ENCODE data around the gene OTUD1.

Gene OTUD1

DNA sequence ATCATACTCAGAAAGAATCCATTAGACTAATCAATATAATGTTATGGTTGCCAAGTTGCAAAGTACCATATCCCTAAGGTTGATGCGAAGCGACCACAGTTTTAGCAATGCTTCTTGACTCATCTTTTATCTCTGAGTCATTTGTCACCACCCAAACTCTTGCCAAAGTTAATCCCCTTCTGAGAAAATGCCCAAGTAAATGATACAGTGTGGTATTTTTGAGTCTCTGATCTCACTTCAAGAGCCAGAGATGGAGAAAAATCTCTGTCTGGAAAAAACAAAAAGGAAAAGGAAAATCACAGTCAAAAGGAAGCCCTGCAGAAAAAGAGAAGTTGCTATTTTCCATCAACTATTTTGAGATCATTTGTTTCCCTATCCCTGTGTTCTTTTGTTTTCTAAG, 26.7 kb upstream of the OTUD1 start:
- TF ChIP-seq, protein P1, sequence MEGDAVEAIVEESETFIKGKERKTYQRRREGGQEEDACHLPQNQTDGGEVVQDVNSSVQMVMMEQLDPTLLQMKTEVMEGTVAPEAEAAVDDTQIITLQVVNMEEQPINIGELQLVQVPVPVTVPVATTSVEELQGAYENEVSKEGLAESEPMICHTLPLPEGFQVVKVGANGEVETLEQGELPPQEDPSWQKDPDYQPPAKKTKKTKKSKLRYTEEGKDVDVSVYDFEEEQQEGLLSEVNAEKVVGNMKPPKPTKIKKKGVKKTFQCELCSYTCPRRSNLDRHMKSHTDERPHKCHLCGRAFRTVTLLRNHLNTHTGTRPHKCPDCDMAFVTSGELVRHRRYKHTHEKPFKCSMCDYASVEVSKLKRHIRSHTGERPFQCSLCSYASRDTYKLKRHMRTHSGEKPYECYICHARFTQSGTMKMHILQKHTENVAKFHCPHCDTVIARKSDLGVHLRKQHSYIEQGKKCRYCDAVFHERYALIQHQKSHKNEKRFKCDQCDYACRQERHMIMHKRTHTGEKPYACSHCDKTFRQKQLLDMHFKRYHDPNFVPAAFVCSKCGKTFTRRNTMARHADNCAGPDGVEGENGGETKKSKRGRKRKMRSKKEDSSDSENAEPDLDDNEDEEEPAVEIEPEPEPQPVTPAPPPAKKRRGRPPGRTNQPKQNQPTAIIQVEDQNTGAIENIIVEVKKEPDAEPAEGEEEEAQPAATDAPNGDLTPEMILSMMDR (IDR thresholded peaks at IDR 0.05; ENCODE audit: low read depth, low read length): no peak
- no peak overlapping the region for H3K4me3 ChIP-seq (ENCODE audit: low read depth, low read length)

DNA sequence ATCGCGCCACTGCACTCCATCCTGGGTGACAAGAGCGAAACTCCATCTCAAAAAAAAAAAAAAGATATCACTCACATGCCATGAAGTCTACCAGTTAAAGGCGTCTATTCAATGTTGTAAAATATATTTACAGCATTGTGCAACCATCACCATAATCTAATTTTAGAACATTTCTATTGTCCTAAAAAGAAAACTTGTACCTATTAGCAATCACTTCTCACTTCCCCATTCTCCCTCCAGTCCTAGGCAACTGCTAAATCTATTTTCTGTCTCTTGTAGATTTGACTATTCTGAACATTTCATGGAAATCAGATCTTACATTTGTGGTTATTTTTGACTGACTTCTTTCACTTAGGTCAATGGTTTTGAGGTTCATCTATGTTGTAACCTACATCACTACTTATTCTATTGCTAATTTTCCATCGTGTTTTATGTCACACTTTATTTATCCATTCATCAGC, 25.2 kb upstream of the OTUD1 start:
- TF ChIP-seq, protein P1 (IDR thresholded peaks at IDR 0.05; ENCODE audit: low read depth, low read length): no peak
- no peak overlapping the region for H3K4me3 ChIP-seq (ENCODE audit: low read depth, low read length)

DNA sequence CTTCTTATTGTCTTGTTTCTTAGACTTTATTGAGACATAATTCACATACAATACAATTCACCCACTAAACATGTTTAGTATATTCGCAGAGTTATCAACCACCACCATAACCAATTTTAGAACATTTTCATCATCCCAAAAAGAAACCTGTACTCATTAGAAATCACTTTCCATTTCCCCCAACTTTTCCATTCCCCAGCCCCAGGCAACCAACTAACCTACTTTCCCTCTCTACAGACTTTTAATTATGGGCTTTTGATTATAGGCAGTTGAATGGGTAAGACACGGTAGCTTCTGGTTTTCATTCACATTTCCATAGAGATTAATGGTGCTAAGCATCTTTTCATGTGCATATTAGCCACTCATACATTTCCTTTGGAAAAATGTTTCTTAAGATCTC, 24.2 kb upstream of the OTUD1 start:
- TF ChIP-seq, protein P1 (IDR thresholded peaks at IDR 0.05; ENCODE audit: low read depth, low read length): no peak
- H3K4me3 ChIP-seq (ENCODE audit: low read depth, low read length): no peak overlapping the region

DNA sequence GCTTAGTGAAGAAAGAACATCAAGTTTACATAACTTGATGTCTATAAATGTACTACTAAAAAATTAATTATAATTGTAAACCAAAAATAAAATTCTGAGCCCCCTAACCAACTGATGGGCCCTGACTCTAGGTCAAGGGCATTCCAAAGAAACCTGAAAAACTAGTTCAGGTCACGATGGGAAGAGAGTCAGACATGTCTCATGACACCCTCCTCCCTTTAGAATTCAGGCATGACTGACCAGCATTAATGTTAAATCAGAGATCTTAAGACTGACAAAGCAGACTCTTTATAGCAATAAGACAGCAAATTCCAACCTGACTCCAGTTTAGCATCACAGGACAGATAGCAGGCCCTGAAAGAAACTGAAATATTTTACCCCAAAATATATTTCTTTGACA, 21.6 kb upstream of the OTUD1 start:
- TF ChIP-seq, protein P1 (IDR thresholded peaks at IDR 0.05; ENCODE audit: low read depth, low read length): no peak
- no peak overlapping the region for H3K4me3 ChIP-seq (ENCODE audit: low read depth, low read length)

DNA sequence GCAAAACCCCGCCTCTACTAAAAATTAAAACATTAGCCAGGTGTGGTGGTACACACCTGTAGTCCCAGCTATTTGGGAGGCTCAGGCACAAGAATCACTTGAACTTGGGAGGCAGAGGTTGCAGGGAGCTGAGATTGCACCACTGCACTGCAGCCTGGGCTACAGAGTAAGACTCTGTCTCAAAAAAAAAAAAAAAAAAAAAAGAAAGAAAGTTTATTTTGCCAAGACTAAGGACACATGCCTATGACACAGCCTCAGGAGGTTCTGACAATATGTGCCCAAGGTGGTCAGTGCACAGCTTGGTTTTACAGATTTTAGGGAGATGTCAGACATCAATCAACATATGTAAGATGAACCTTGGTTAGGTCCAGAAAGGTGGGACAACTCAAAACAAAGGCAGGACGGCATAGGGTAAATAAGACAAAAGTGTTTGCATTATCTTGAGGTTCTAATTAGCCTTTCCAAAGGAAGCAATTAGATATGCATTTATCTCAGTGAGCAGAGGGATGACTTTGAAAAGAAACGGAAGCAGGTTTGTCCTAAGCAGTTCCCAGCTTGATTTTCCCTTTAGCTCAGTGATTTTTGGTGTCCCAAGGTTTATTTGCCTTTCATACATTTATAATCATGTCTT, 20.7 kb upstream of the OTUD1 start:
- TF ChIP-seq, protein P1 (IDR thresholded peaks at IDR 0.05; ENCODE audit: low read depth, low read length): no peak

DNA sequence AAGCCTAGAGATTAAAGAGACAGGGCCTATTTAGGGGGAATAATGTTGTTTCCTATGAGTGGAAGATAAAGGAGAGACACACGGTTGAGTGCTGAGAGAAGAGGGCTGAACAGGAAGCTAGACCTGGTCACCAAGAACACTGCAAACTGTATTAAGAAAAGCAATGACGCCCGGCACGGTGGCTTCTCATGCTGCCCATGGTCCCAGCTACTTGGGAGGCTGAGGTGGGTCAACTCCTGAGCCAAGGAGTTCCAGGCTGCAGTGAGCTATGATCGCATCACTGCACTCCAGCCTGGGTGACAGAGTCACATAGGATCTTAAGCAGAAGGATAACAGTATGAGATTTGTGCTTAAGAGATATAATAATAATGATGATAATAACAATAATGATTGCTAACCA, 19.7 kb upstream of the OTUD1 start:
- no peak overlapping the region for H3K4me3 ChIP-seq (ENCODE audit: low read depth, low read length)
- TF ChIP-seq, protein P1 (IDR thresholded peaks at IDR 0.05; ENCODE audit: low read depth, low read length): no peak

More for the DNA sequence above, 20.7 kb upstream of the OTUD1 start:
- no peak overlapping the region for H3K4me3 ChIP-seq (ENCODE audit: low read depth, low read length)

DNA sequence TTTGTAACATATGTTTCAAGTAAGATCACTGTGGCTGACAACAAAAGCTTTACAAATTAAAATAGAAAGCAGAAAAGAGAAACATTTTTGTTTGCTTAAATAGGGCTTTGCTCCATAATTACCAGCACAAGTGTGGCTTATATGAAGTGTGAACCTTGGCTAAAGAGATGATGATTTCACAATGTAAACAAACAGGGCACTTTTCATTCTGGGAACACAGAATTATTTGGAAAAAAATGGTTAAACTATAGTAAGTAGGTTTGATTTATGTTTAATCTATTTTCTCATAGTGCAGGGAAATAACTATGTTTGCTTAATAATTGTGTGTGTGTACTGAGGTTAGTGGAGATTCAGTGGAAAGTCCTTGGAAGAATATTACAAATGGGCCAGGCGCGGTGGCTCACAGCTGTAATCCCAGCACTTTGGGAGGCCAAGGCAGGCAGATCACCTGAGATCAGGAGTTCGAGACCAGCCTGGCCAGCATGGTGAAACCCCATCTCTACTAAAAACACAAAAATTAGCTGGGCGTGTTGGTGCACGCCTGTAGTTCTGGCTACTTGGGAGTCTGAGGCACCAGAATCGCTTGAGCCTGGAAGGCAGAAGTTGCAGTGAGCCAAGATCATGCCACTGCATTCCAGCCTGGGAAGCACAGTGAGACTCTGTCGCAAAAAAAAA, 19.1 kb upstream of the OTUD1 start:
- no peak overlapping the region for H3K4me3 ChIP-seq (ENCODE audit: low read depth, low read length)
- TF ChIP-seq, protein P1 (IDR thresholded peaks at IDR 0.05; ENCODE audit: low read depth, low read length): no peak

Measured in WI38 (cell line).